Measurements from ENCODE around the gene FRMD4A.

GRCh38 chr10:13868528-13869294 lies 462.0 kb downstream of the FRMD4A start:
- TF ChIP-seq CTCF (conservative IDR thresholded peaks at IDR 0.05) (no peak), EZH2 (IDR thresholded peaks at IDR 0.05; ENCODE audit: low read depth) (no peak)
